ENCODE data around the gene NUP160. TPM values are rescaled to one million over a fixed set of nuclear protein-coding genes. Genes with fewer than 3 reads are reported as not detected.
"Not testable (repeated sequence)": the region's sequence is repeated elsewhere in the genome, so short reads cannot be mapped to it uniquely, and the experiment has no call there.

Gene NUP160
- total RNA-seq, 2 donors from 2014 or later = 13.7 to 18.3 TPM

DNA sequence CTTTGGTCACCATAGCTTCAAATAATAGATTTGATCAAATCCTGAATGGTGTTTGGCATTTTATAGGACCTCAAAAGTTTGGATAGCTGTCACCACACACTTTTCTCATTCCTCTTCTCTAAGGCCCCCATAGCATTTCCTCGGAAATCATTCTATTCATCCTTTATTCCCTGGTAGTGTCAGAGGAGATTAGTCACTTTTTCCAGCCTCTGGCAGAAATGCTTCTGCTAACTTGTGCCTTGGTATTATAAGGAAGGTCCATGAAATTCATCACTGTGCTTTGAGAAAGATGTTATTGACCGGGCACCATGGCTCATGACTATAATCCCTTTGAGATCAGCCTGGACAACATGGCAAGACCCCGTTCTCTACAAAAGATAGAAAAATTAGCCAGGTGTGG, 19.7 kb upstream of the NUP160 start:
- DNase-seq = no peak
- no peak for ATAC-seq
- intact Hi-C loops (cut with DNase I) = no loop called here

- DNase-seq; ATAC-seq; intact Hi-C loops (cut with DNase I): not testable (repeated sequence)
These were observed 18.7 kb upstream of the NUP160 start for GRCh38 chr11:47866892-47867291.

DNA sequence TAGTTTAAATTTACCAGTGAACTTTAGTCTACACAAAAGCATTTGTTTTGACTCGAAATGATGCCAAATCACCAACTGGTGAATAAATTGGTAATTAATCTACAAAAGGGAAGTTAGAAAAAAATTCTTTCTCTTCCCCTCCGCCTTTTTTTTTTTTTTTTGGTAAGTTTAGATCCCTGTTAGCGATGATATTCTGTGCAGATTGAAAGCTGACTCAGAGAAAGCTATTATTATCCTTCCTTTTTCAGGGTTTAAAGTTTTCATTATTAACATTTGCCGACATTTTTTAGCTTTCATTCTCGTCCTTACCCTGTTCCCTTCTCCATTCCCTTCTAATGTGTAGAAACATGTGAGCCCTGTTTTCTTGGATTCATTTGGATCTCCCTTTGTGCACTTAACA, 16.8 kb upstream of the NUP160 start:
- ATAC-seq (no peak), DNase-seq (no peak)
- intact Hi-C loops (cut with DNase I) = no loop called here

DNA sequence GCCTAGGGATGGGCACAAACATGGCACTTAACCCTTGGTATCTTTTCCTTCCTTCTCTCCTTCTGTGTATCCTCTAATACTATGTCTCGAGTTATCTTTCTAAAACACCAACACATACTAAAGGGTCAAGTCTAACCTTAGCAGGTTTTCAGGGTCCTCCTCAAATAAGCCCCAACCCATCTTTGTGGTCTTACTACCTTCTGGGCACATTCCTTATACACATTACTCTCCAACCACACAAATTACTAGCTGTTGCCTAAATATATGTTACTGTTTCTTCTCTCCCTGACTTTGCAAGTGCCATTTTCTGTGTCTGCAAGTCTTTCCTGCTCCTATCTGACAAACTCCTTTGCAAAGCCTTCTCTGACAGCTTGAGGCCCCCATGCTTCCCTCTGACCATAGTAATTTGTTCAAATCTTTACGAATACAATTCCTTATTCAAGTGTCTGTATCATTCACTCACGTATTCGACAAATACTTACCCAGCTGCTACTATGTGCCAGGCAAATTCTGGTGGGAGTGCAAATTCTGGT, 15.8 kb upstream of the NUP160 start:
- ATAC-seq = no peak
- no peak for DNase-seq
- intact Hi-C loops (cut with DNase I) = no loop called here

DNA sequence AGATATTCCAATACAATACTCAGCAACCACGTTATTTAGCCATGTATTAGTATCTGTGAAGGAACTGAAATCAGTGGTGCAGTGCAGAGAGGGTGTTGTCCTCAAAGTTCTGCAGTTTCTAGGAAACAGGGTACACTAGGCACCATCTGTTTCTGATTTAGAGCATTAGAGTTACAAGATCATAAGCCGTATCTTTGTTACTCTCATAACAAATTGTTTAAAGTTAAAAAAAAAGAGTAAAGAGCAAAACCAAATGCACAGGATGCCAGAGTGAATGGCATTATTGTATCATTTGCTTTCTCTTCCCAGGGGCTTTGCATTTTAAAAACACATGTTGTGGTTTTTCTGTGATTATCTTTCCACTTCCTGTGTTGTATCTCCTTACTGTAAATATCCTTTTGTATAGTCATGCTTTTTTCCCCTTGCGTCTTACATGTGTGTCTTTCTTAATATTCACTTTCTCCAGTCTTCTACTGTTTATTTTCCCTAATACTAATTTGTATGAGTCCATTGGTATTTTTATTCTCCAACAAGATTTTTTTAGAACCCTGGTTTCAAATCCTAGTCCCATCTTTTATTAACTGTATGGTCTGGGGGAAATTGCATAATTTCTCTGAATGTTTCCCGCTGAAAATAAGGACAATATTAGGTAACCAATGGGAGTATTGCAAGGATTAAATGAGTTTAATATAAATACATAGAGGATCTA, 15.2 kb upstream of the NUP160 start:
- intact Hi-C loops (cut with DNase I) = no loop called here
- DNase-seq = no peak
- ATAC-seq = peak; percentile 47 to 50

- DNase-seq (no peak), ATAC-seq (peak in 1 of 2 donors; percentile 20)
- intact Hi-C loops (cut with DNase I) = no loop called here
These were observed 13.6 kb upstream of the NUP160 start for GRCh38 chr11:47861728-47862127.

- DNase-seq = no peak
- intact Hi-C loops (cut with DNase I) = no loop called here
- no peak for ATAC-seq
These were observed 12.4 kb upstream of the NUP160 start for GRCh38 chr11:47860536-47860935.

DNA sequence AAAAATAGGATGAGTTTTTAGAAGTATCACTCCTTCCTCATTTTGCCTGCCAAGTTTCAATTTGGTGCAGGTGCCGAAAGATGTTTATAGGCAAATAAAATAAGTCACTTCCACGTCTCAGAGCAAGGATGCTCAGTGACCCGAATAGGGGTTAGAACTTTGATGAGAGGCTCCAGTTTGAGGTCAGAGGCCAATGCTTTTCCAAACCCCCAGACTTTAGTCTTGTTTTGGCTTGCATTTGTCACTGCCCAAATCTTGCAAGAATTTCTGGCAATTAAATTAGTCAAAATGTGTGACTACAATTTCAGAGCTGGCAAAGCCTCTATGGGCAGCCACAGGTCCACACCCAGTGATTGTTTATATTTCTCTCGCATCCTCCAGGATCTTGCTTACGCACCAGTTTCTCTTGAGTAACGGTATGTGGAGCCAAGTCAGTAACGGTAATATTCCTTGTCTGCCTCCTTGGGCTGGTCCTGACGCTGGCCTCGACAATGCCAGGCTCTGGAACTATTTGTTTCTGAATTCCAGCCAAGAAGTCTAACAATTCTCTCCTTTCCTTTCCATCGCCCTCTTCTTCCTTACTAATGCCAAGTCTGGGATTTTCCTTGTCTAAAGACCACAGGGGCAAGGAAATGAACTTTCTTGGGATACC, 9.9 kb upstream of the NUP160 start:
- intact Hi-C loops (cut with DNase I) = no loop called here
- DNase-seq (peak; percentile 22), ATAC-seq (peak; percentile 62 to 81)

DNA sequence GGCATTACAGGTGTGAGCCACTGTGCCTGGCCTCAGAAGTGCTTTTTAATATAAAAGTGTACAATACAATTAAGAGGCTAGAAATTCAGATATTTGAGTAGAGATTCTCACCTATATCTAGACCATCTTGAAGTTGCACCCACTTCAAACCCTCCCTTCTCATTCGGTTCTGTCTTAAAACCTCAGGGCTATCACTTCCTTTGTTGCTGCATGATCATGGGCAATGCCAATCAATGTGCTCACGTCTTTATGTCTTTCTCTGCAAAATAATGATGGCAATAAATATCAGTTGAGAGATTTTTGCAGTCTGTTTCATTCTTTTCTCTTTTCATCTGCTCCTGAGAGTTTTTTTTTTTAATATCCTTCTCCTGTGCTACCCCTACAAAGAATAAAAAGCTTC, 9.3 kb upstream of the NUP160 start:
- ATAC-seq (no peak), DNase-seq (no peak)
- intact Hi-C loops (cut with DNase I) = no loop called here

- peak; percentile 54 to 83 for ATAC-seq
- intact Hi-C loops (cut with DNase I) = no loop called here
These were observed 8.0 kb upstream of the NUP160 start for GRCh38 chr11:47856186-47856585.

DNA sequence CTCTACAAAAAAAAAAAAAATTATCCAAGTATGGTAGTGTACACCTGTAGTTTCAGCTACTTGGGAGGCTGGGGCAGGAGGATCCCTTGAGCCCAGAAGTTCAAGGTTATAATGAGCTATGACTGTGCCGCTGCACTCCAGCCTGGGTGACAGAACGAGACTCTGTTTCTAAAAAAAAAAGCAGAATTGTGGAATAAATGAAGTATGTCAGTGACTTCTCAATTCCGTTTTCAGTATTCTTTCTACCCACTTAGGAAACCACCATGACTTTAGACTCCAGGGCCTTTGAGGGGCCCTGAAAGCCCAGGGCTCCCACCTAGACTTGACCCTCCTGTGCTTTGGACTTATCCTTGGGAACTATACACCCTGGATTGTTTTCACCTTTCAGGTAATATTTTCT, 6.5 kb upstream of the NUP160 start:
- DNase-seq (no peak), ATAC-seq (no peak)
- intact Hi-C loops (cut with DNase I) = loop anchor here in 1 of 2 donors (5.0 kb wide), 1 partner anchor 477 kb away; the partner anchor contains the start of gene SPI1

More at GRCh38 chr11:47856186-47856585, 8.0 kb upstream of the NUP160 start:
- DNase-seq = no peak

GRCh38 chr11:47852053-47852452, 3.9 kb upstream of the NUP160 start:
- ATAC-seq = no peak
- intact Hi-C loops (cut with DNase I) = loop anchor here in 1 of 2 donors (5.0 kb wide), 1 partner anchor 475 kb away; the partner anchor contains the start of gene SPI1
- DNase-seq = no peak

GRCh38 chr11:47850337-47850736, 2.2 kb upstream of the NUP160 start:
- ATAC-seq (no peak), DNase-seq (no peak)
- intact Hi-C loops (cut with DNase I) = loop anchor here in 1 of 2 donors (5.0 kb wide), 1 partner anchor 473 kb away; the partner anchor contains the start of gene SPI1

- DNase-seq (no peak), ATAC-seq (no peak)
- intact Hi-C loops (cut with DNase I) = loop anchor here in 1 of 2 donors (10.0 kb wide), 1 partner anchor 474 kb away; the partner anchor contains the start of gene SPI1
These were observed 578 bp upstream of the NUP160 start for GRCh38 chr11:47848700-47849155.

DNA sequence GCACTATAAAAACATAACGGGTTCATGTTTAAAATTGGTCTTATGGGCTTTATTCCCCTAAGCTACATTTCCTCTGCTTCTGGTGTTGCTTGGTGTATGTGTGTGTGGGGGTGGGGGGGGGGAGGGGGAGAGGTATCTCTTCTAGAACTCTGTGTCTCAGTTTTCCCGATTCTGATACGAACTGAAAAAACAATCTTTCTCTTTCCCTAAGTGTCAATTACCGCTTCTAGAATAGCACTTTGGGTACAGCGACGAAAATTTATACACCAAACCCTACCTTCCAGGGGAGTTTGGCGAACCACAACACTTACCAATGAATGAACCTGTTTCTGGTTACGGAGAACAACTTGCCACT, 636 bp downstream of the NUP160 start:
- DNase-seq (no peak), ATAC-seq (no peak)
- intact Hi-C loops (cut with DNase I) = loop anchor here in 1 of 2 donors (10.0 kb wide), 1 partner anchor 473 kb away; the partner anchor contains the start of gene SPI1

- no peak for ATAC-seq
- no peak for DNase-seq
- intact Hi-C loops (cut with DNase I) = loop anchor here in 1 of 2 donors (10.0 kb wide), 1 partner anchor 472 kb away; the partner anchor contains the start of gene SPI1
These were observed 1.2 kb downstream of the NUP160 start for GRCh38 chr11:47846998-47847397.

GRCh38 chr11:47843361-47844055, 4.6 kb downstream of the NUP160 start:
- intact Hi-C loops (cut with DNase I) = loop anchor here in 1 of 2 donors (10.0 kb wide), 1 partner anchor 469 kb away; the partner anchor contains the start of gene SPI1
- DNase-seq = no peak
- no peak for ATAC-seq

DNA sequence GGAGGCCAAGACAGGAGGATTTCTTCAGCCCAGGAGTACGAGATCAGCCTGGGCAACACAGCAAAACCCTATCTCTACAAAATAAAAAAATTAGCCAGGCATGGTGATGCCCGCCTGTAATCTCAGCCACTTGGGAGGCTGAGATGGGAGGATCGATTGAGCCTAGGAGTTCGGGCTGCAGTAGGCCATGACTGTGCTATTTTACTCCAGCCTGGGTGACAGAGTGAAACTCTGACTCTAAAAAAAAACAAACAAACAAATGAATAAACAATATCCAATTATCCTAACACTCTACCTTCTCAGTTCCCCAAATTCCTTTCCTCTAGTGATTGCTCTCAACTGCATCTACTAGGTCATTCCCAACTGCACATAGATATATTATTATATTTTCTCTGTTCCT, 5.4 kb downstream of the NUP160 start:
- intact Hi-C loops (cut with DNase I) = loop anchor here in 1 of 2 donors (10.0 kb wide), 1 partner anchor 468 kb away; the partner anchor contains the start of gene SPI1
- ATAC-seq (no peak), DNase-seq (no peak)

DNA sequence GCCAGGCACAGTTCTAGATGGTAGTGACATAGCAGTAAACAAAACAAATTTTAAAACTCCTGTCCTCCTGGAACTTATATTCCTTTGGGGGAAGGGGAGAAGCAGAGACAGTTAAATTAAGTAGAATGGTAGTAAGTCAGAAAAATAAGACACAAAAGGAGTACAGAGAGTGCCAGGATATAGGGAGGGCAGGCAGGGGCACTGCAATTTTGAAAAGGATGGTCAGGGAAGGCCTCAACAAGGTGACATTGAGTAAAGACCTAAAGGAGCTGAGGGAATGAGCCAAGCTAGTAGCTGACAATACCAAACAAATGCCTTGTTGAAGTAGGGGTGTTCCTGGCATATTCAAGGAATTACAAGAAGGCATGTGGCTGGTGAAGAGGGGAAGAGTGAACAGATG, 10.2 kb downstream of the NUP160 start:
- ATAC-seq (no peak), DNase-seq (no peak)
- intact Hi-C loops (cut with DNase I) = no loop called here
